Hematopoietic multipotent progenitor cell (in vitro differentiated cells): Measurements from ENCODE around the gene POU2F1. TPM values are rescaled to one million over a fixed set of nuclear protein-coding genes. Genes with fewer than 3 reads are reported as not detected.

ENCODE experiments used
- DNase-seq, 3 donors: peaks; one replicate each; pipeline ENCODE4 v3.0.0-alpha.2; 2011 to 2015; ENCODE audit warnings: low read depth in 2 of 3, low spot score in 2 of 3
- total RNA-seq: library from RNA; depleted of rRNA; stranded (reverse); fragments of >200 nt; gene quantifications from one replicate; pipeline ENCODE4 v1.2.3, GENCODE V29; 2012

POU2F1 gene
- total RNA-seq, 1 donor = 12.1 TPM

GRCh38 chr1:167412072-167412471 lies 191.4 kb downstream of the POU2F1 start:
- no peak for DNase-seq

GRCh38 chr1:167412920-167413319 lies 192.2 kb downstream of the POU2F1 start:
- peak in 1 of 3 donors; percentile 22 for DNase-seq

- no peak for DNase-seq
Observed at GRCh38 chr1:167413328-167413727, 192.6 kb downstream of the POU2F1 start.

- no peak for DNase-seq
Observed at GRCh38 chr1:167416506-167416905, 195.8 kb downstream of the POU2F1 start.

GRCh38 chr1:167418391-167418790 lies 197.7 kb downstream of the POU2F1 start:
- no peak for DNase-seq

GRCh38 chr1:167419245-167419644 lies 198.6 kb downstream of the POU2F1 start:
- no peak for DNase-seq

- no peak for DNase-seq
Observed at GRCh38 chr1:167420510-167420909, 199.8 kb downstream of the POU2F1 start.

GRCh38 chr1:167423684-167424619 lies 203.3 kb downstream of the POU2F1 start:
- no peak for DNase-seq

- no peak for DNase-seq
Observed at GRCh38 chr1:167425482-167425881, 204.8 kb downstream of the POU2F1 start.

- no peak for DNase-seq
Observed at GRCh38 chr1:167426716-167427115, 206.0 kb downstream of the POU2F1 start.

- no peak for DNase-seq
Observed at GRCh38 chr1:167427848-167428247, 207.2 kb downstream of the POU2F1 start.

- DNase-seq = no peak
Observed at GRCh38 chr1:167428395-167428794, 207.7 kb downstream of the POU2F1 start.

- DNase-seq = no peak
Observed at GRCh38 chr1:167429612-167430011, 208.9 kb downstream of the POU2F1 start.

- DNase-seq = no peak
Observed at GRCh38 chr1:167430134-167430848, 209.6 kb downstream of the POU2F1 start.

GRCh38 chr1:167430849-167431242 lies 210.2 kb downstream of the POU2F1 start:
- no peak for DNase-seq

- no peak for DNase-seq
Observed at GRCh38 chr1:167431261-167431908, 210.7 kb downstream of the POU2F1 start.

GRCh38 chr1:167431909-167432650 lies 211.4 kb downstream of the POU2F1 start:
- DNase-seq = no peak

GRCh38 chr1:167432780-167433179 lies 212.1 kb downstream of the POU2F1 start:
- no peak for DNase-seq

GRCh38 chr1:167433884-167434283 lies 213.2 kb downstream of the POU2F1 start:
- no peak for DNase-seq

- no peak for DNase-seq
Observed at GRCh38 chr1:167434306-167434705, 213.6 kb downstream of the POU2F1 start.

- DNase-seq = no peak
Observed at GRCh38 chr1:167435484-167435883, 214.8 kb downstream of the POU2F1 start.
